Progenitor cell of endocrine pancreas (in vitro differentiated cells): ENCODE measurements around the gene FBXL13. TPM values are rescaled to one million over a fixed set of nuclear protein-coding genes. Genes with fewer than 3 reads are reported as not detected.

Experiments used
- DNase-seq: peaks from one replicate; pipeline ENCODE4 v3.0.0; 2021; ENCODE audit warnings: low spot score; ENCODE audit not compliant: unreplicated experiment
- H3K27ac Mint-ChIP-seq: 2 replicates; pipeline ENCODE4 v1.8.0; 2021; ENCODE audit warnings: mild to moderate bottlenecking, moderate library complexity, mixed read lengths
- H3K27me3 Mint-ChIP-seq: 2 replicates; pipeline ENCODE4 v1.8.0; 2021; ENCODE audit warnings: mixed read lengths
- H3K36me3 Mint-ChIP-seq: 2 replicates; pipeline ENCODE4 v1.8.0; 2022; ENCODE audit warnings: mixed read lengths; ENCODE audit not compliant: insufficient read depth
- H3K4me1 Mint-ChIP-seq: 2 replicates; pipeline ENCODE4 v1.8.0; 2021; ENCODE audit warnings: low read depth, mixed read lengths
- H3K4me3 Mint-ChIP-seq: 2 replicates; pipeline ENCODE4 v1.8.0; 2021; ENCODE audit warnings: low read depth, mild to moderate bottlenecking, moderate library complexity, mixed read lengths
- H3K9me3 Mint-ChIP-seq: 2 replicates; pipeline ENCODE4 v1.8.0; 2021; ENCODE audit warnings: low read depth, mixed read lengths
- CTCF ChIP-seq: fragments of 200-600 bp; sonication (generic); IDR thresholded peaks from one replicate; pipeline ENCODE4 v1.5.0; 2021; ENCODE audit warnings: antibody characterized with exemption, mild to moderate bottlenecking; ENCODE audit not compliant: unreplicated experiment
- total RNA-seq: library from RNA; stranded (reverse); gene quantifications from 2 replicates; pipeline ENCODE4 v1.2.1, GENCODE V29; 2021

FBXL13 gene
- total RNA-seq, 1 donor from 2014 or later = 9.1 TPM

GRCh38 chr7:102869195-102869594 lies 205.4 kb downstream of the FBXL13 start:
- no peaks in the 10 kb centered on the region for H3K27me3 Mint-ChIP-seq
- H3K9me3 Mint-ChIP-seq = no peaks in the 10 kb centered on the region
- H3K27ac Mint-ChIP-seq = no peak overlapping the region
- H3K36me3 Mint-ChIP-seq = peaks cover 3% of the 10 kb centered on the region
- H3K4me3 Mint-ChIP-seq = no peak overlapping the region
- H3K4me1 Mint-ChIP-seq = peaks cover 11% of the 10 kb centered on the region
- no peak for DNase-seq
- no peak for TF ChIP-seq CTCF

- Mint-ChIP-seq H3K36me3 (peaks cover 3% of the 10 kb centered on the region), H3K9me3 (no peaks in the 10 kb centered on the region), H3K27me3 (no peaks in the 10 kb centered on the region), H3K4me1 (peaks cover 2% of the 10 kb centered on the region), H3K4me3 (no peak overlapping the region), H3K27ac (no peak overlapping the region)
- no peak for DNase-seq
- TF ChIP-seq CTCF = no peak
Observed at GRCh38 chr7:102866535-102867215, 207.9 kb downstream of the FBXL13 start.

- Mint-ChIP-seq H3K4me3 (no peak overlapping the region), H3K4me1 (peaks cover 2% of the 10 kb centered on the region), H3K27ac (no peak overlapping the region), H3K9me3 (no peaks in the 10 kb centered on the region), H3K36me3 (peaks cover 2% of the 10 kb centered on the region), H3K27me3 (no peaks in the 10 kb centered on the region)
- no peak for DNase-seq
- TF ChIP-seq CTCF = no peak
Observed at GRCh38 chr7:102864958-102865357, 209.6 kb downstream of the FBXL13 start.

GRCh38 chr7:102860351-102860811 lies 214.2 kb downstream of the FBXL13 start:
- no peak for DNase-seq
- Mint-ChIP-seq H3K36me3 (no peaks in the 10 kb centered on the region), H3K4me3 (no peak overlapping the region), H3K9me3 (no peaks in the 10 kb centered on the region), H3K27ac (no peak overlapping the region), H3K27me3 (no peaks in the 10 kb centered on the region), H3K4me1 (peaks cover 3% of the 10 kb centered on the region)
- no peak for TF ChIP-seq CTCF

- Mint-ChIP-seq H3K27ac (no peak overlapping the region), H3K27me3 (no peaks in the 10 kb centered on the region), H3K4me1 (peaks cover 3% of the 10 kb centered on the region), H3K9me3 (no peaks in the 10 kb centered on the region), H3K36me3 (no peaks in the 10 kb centered on the region), H3K4me3 (no peak overlapping the region)
- TF ChIP-seq CTCF = no peak
- no peak for DNase-seq
Observed at GRCh38 chr7:102859799-102860125, 214.8 kb downstream of the FBXL13 start.
